Measurements from ENCODE around the gene MOCS3. TPM values are rescaled to one million over a fixed set of nuclear protein-coding genes. Genes with fewer than 3 reads are reported as not detected.

The MOCS3 gene
- total and polyA plus RNA-seq, 10 of the 15 experiments (the other 5 are each of a cell fraction or from before 2014, with no cell fraction given), result 0.87 to 5.9 (median 3.6) TPM

DNA sequence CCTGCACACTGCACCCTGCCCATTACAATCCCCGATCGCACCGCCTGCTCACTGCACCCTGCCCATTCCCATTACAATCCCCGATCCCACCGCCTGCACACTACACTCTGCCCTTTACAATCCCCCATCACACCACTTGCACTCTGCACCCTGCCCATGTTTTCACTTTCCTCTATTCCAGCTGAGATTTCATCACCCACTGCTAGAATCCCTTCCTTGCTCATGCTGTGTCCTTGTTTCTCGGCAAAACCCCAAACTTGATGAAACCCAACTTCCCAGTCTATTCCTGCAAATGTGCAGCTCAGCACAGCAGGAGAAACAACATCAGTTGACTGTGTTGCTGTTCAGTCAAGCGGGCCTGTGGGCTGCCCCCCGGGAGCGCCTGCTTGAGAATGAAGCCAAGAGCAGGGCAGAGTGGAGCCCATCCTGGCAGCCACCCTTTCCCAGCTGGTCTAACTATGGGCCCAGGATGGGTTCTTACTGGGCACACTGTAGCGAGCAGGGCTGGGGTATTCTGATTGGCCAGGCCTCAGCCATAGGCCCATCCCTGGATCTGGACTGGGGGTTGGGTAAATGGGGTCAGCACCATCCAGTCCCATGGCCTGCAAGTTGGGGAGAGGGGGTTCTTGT lies 17.2 kb downstream of the MOCS3 start:
- H3K4me3 ChIP-seq, result no peak overlapping the region
- in situ Hi-C loops (cut with MboI) (no loop called here), intact Hi-C loops (cut with micrococcal nuclease; ENCODE audit: unreplicated experiment) (no loop called here)
- WGBS (ENCODE audit: insufficient coverage, insufficient replicate concordance, low lambda C conversion rate, missing lambda C conversion rate), result 53% methylated on average over 10 of the region's 10 CpGs
- H3K79me2 ChIP-seq (ENCODE audit: control insufficient read depth, insufficient read depth, low read length), result no peaks in the 10 kb centered on the region
- no peak overlapping the region for H3K9ac ChIP-seq (ENCODE audit: control insufficient read depth, insufficient read depth, low read length)
- ChIA-PET POLR2A (no interaction called here), RAD21 (ENCODE audit: unreplicated experiment) (no interaction called here), SMC1A (ENCODE audit: uncharacterized antibody, unreplicated experiment) (no interaction called here), CTCF (interaction anchor here (0.9 to 1.7 kb wide), 3 partner anchors 12 to 1410 kb away, joined by 3 to 12 read pairs (median 3); no protein-coding TSS in a partner anchor)
- ATAC-seq (no peak), DNase-seq (ENCODE audit: low read depth, low spot score) (no peak), FAIRE-seq (no peak)
- H3K27ac ChIP-seq (ENCODE audit: control insufficient read depth, insufficient read depth), result no peak overlapping the region
- no TSS peak for BruUV-seq (replicated peaks)
- H3K36me3 ChIP-seq (ENCODE audit: control insufficient read depth in 2 of 2, insufficient read depth in 2 of 2, low read length in 1 of 2), result no peaks in the 10 kb centered on the region
- H3K27me3 ChIP-seq (replicated peaks in 1 of 2; ENCODE audit: control insufficient read depth in 2 of 2, insufficient read depth in 2 of 2, low read length in 1 of 2), result no peaks in the 10 kb centered on the region; a peak in 2 of 4 replicates
- no peaks in the 10 kb centered on the region; the same call in 1 of the 2 replicates for H4K20me1 ChIP-seq (ENCODE audit: control insufficient read depth, insufficient read depth)
- no peaks in the 10 kb centered on the region for H3K9me3 ChIP-seq (replicated peaks; ENCODE audit: control insufficient read depth, insufficient read depth, low read length)
- H3K4me2 ChIP-seq (ENCODE audit: control insufficient read depth, insufficient read depth), result no peak overlapping the region
- H3K4me1 ChIP-seq (ENCODE audit: control insufficient read depth, insufficient read depth, low read length), result no peaks in the 10 kb centered on the region
- H2AFZ ChIP-seq (ENCODE audit: control insufficient read depth, low read depth, low read length), result no peak overlapping the region
- no peak for TF ChIP-seq SUPT20H (IDR thresholded peaks at IDR 0.05; ENCODE audit: borderline replicate concordance, control insufficient read depth, low read depth, low read length)
- no peak for TF ChIP-seq SMAD5 (IDR thresholded peaks at IDR 0.05; ENCODE audit: low read depth)
- TF ChIP-seq ZNF622 (IDR thresholded peaks at IDR 0.05), result no peak
- TF ChIP-seq, protein P1, sequence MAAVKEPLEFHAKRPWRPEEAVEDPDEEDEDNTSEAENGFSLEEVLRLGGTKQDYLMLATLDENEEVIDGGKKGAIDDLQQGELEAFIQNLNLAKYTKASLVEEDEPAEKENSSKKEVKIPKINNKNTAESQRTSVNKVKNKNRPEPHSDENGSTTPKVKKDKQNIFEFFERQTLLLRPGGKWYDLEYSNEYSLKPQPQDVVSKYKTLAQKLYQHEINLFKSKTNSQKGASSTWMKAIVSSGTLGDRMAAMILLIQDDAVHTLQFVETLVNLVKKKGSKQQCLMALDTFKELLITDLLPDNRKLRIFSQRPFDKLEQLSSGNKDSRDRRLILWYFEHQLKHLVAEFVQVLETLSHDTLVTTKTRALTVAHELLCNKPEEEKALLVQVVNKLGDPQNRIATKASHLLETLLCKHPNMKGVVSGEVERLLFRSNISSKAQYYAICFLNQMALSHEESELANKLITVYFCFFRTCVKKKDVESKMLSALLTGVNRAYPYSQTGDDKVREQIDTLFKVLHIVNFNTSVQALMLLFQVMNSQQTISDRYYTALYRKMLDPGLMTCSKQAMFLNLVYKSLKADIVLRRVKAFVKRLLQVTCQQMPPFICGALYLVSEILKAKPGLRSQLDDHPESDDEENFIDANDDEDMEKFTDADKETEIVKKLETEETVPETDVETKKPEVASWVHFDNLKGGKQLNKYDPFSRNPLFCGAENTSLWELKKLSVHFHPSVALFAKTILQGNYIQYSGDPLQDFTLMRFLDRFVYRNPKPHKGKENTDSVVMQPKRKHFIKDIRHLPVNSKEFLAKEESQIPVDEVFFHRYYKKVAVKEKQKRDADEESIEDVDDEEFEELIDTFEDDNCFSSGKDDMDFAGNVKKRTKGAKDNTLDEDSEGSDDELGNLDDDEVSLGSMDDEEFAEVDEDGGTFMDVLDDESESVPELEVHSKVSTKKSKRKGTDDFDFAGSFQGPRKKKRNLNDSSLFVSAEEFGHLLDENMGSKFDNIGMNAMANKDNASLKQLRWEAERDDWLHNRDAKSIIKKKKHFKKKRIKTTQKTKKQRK (IDR thresholded peaks at IDR 0.05; ENCODE audit: low read depth, low read length), result no peak
- no peak for TF ChIP-seq ZNF217 (IDR thresholded peaks at IDR 0.05)
- TF ChIP-seq TCF7 (IDR thresholded peaks at IDR 0.05; ENCODE audit: borderline replicate concordance), result no peak
- no peak for TF ChIP-seq IKZF2 (IDR thresholded peaks at IDR 0.05)
- no peak for TF ChIP-seq CBX5 (IDR thresholded peaks at IDR 0.05; ENCODE audit: low read depth)
- no peak for TF ChIP-seq ZNF207 (IDR thresholded peaks at IDR 0.05; ENCODE audit: borderline replicate concordance)
- TF ChIP-seq, protein P2, sequence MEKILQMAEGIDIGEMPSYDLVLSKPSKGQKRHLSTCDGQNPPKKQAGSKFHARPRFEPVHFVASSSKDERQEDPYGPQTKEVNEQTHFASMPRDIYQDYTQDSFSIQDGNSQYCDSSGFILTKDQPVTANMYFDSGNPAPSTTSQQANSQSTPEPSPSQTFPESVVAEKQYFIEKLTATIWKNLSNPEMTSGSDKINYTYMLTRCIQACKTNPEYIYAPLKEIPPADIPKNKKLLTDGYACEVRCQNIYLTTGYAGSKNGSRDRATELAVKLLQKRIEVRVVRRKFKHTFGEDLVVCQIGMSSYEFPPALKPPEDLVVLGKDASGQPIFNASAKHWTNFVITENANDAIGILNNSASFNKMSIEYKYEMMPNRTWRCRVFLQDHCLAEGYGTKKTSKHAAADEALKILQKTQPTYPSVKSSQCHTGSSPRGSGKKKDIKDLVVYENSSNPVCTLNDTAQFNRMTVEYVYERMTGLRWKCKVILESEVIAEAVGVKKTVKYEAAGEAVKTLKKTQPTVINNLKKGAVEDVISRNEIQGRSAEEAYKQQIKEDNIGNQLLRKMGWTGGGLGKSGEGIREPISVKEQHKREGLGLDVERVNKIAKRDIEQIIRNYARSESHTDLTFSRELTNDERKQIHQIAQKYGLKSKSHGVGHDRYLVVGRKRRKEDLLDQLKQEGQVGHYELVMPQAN (conservative IDR thresholded peaks at IDR 0.05), result no peak
- TF ChIP-seq, protein P3, sequence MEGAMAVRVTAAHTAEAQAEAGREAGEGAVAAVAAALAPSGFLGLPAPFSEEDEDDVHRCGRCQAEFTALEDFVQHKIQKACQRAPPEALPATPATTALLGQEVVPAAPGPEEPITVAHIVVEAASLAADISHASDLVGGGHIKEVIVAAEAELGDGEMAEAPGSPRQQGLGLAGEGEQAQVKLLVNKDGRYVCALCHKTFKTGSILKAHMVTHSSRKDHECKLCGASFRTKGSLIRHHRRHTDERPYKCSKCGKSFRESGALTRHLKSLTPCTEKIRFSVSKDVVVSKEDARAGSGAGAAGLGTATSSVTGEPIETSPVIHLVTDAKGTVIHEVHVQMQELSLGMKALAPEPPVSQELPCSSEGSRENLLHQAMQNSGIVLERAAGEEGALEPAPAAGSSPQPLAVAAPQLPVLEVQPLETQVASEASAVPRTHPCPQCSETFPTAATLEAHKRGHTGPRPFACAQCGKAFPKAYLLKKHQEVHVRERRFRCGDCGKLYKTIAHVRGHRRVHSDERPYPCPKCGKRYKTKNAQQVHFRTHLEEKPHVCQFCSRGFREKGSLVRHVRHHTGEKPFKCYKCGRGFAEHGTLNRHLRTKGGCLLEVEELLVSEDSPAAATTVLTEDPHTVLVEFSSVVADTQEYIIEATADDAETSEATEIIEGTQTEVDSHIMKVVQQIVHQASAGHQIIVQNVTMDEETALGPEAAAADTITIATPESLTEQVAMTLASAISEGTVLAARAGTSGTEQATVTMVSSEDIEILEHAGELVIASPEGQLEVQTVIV (IDR thresholded peaks at IDR 0.05; ENCODE audit: borderline replicate concordance, partially characterized antibody), result no peak
- TF ChIP-seq TBL1XR1 (IDR thresholded peaks at IDR 0.05; ENCODE audit: low read depth, low read length), result no peak
- TF ChIP-seq BRCA1 (IDR thresholded peaks at IDR 0.05; ENCODE audit: low read depth, low read length), result no peak
